Subcutaneous abdominal adipose tissue (tissue), 5 donors: ENCODE data around the gene HOXC12.

ENCODE experiments used
- H3K27ac ChIP-seq: one replicate; pipeline ENCODE4 v1.7.0; 2013; ENCODE audit warnings: low read depth, mild to moderate bottlenecking, inconsistent platforms, low read length, moderate library complexity
- H3K27me3 ChIP-seq, 5 donors: one replicate each; pipeline ENCODE4 v1.7.0; 2013; ENCODE audit warnings: low read length in 5 of 5, inconsistent platforms in 1 of 5; ENCODE audit not compliant: control insufficient read depth in 5 of 5, insufficient read depth in 4 of 5
- H3K36me3 ChIP-seq, 5 donors: one replicate each; pipeline ENCODE4 v1.7.0; 2013; ENCODE audit warnings: low read length in 5 of 5; ENCODE audit not compliant: control insufficient read depth in 5 of 5, insufficient read depth in 5 of 5
- H3K4me1 ChIP-seq, 5 donors: one replicate each; pipeline ENCODE4 v1.7.0; 2013; ENCODE audit warnings: low read length in 5 of 5, mild to moderate bottlenecking in 3 of 5, moderate library complexity in 1 of 5; ENCODE audit not compliant: control insufficient read depth in 5 of 5, insufficient read depth in 5 of 5
- H3K4me3 ChIP-seq, 5 donors: one replicate each; pipeline ENCODE4 v1.7.0; 2013; ENCODE audit warnings: low read length in 5 of 5, low read depth in 1 of 5
- H3K9ac ChIP-seq, 5 donors: one replicate each; pipeline ENCODE4 v1.7.0; 2013; ENCODE audit warnings: low read length in 5 of 5, mild to moderate bottlenecking in 4 of 5, moderate library complexity in 3 of 5
- H3K9me3 ChIP-seq, 5 donors: one replicate each; pipeline ENCODE4 v1.7.0; 2013; ENCODE audit warnings: low read length in 5 of 5; ENCODE audit not compliant: control insufficient read depth in 5 of 5
- donor health status: healthy.
- donor health status: healthy.
- donor health status: healthy.
- donor health status: healthy.
- donor health status: healthy.

The HOXC12 gene

DNA sequence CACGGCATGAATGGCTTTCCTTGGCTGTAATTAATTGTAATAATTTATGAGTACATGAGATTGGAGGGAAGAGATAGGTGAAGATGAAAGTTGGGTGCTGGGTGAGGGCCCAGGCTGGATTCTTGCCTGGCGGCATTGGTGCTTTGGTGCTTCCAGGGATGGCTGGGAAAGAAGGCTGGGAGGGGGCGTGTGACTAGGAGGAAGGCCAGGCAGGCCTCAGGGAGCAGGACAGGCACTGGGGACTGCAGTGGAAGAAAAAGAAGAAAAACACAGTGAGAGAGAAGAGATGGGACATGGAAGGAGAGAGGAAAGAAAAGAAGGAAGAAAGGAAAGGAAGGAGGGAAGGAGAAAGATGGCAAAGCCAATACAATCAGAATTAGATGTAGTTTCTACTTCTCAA lies 48.9 kb downstream of the HOXC12 start:
- Histone ChIP-seq H3K4me3 (peak overlapping the region in 1 of 5 donors; percentile 37), H3K9me3 (no peaks in the 10 kb centered on the region), H3K9ac (peak overlapping the region in 2 of 5 donors; percentile 72 to 86), H3K27me3 (peaks cover 4 to 51% (median 28%) of the 10 kb centered on the region in 5 donors), H3K27ac (peak overlapping the region; percentile 78), H3K4me1 (peaks cover 4 to 91% (median 81%) of the 10 kb centered on the region in 5 donors), H3K36me3 (no peaks in the 10 kb centered on the region)

DNA sequence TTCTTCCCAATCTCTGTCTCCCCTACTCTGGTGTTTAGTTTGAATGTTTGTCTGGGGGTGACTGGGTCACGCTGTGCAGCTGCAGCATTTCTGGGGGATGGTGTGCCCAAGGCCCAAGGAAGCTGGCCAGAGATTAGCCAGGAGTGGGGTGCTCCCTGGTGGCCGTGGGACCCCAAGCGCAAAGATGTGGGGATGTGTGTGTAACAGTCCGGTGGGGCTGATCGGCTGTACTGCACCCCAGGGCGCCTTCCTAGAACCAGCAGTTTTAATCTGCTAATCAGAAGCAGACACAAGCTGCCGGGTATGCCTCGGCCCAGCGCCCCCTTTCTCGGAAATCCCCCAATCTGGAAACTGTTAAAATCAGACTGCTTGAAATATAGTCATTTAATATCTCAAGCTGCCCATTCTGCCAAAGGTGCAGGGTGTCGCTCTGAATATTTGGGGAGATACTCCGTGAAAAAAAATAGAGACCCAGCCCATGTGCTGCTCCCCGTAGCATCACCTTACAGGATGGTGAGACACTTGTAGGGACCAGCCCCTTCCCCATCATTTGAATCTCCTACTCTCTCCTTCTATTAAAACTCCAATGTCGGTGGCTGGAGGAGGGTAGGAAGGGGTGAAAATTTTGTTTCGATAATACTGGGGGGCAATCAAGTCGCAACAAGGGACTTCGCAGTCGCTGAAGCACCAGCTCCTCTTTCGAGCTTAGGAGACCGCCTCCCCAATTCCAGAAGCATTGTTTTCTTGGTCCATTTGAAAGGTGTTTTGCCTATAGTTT lies 49.5 kb downstream of the HOXC12 start:
- peak overlapping the region; percentile 78 for H3K27ac ChIP-seq
- peak overlapping the region in 4 of 5 donors; percentile 33 to 92 (median 80) for H3K9ac ChIP-seq
- H3K4me3 ChIP-seq, result peak overlapping the region; percentile 29 to 62 (median 58)
- H3K9me3 ChIP-seq, result no peaks in the 10 kb centered on the region
- H3K36me3 ChIP-seq, result no peaks in the 10 kb centered on the region
- H3K4me1 ChIP-seq, result peaks cover 4 to 86% (median 77%) of the 10 kb centered on the region in 5 donors
- peaks cover 4 to 51% (median 28%) of the 10 kb centered on the region in 5 donors for H3K27me3 ChIP-seq

DNA sequence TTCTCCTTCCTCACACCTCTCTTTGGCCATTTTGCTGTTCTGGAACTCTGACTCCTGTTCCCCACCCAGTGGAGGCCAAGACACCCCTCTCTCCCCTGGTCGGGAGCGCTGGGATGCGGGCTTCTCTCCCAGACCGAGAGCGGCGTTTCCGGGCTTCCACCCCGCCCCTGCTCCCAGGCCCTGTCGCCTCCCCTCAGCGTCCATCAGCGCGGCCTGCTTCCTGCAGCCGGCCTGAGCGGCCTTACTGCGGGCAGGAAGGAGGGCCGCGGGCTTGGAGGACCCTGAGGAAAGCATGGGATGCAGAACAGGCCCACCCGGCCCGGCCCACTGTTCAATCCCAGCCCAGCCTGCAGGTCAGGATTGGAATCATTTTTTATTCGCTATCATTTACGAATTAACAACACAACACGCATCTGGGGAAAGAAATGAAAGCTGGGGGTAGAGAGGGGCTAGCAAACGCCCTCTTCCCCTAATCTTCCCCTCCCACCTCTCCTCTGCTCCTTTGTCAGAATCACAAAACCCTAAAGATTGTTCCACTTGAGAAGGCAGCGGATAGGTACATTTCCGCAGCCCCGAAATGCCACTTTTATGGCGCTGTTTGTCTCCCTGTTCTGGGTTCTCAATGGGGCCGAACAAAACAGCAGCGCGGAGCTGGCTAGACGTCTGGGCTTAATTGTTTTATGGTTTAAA lies 50.3 kb downstream of the HOXC12 start:
- H3K4me1 ChIP-seq, result peaks cover 4 to 93% (median 77%) of the 10 kb centered on the region in 5 donors
- H3K36me3 ChIP-seq, result no peaks in the 10 kb centered on the region
- H3K27me3 ChIP-seq, result peaks cover 4 to 49% (median 26%) of the 10 kb centered on the region in 5 donors
- peak overlapping the region; percentile 51 to 62 (median 58) for H3K4me3 ChIP-seq
- peak overlapping the region; percentile 78 for H3K27ac ChIP-seq
- H3K9ac ChIP-seq, result peak overlapping the region; percentile 44 to 92 (median 73)
- H3K9me3 ChIP-seq, result no peaks in the 10 kb centered on the region

DNA sequence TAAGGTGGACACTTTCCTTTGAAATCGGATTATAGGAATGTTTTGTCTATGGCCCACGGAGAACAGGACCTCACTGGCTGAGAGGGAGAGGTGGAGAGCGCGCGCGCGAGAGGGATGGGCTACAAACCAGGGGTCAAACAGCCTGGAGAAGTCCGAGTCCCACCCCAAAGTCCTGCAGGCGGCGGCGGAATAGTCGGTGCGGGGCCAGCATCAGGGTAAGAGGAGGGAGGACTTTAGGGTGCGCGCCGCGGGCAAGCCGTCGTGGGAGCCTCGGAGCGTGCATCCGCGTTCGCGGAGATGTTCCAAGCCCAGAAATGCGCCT lies 50.8 kb downstream of the HOXC12 start:
- Histone ChIP-seq H3K27me3 (peaks cover 4 to 44% (median 22%) of the 10 kb centered on the region in 5 donors), H3K9me3 (no peaks in the 10 kb centered on the region), H3K36me3 (no peaks in the 10 kb centered on the region), H3K4me1 (peaks cover 4 to 93% (median 83%) of the 10 kb centered on the region in 5 donors), H3K27ac (peak overlapping the region; percentile 78), H3K4me3 (peak overlapping the region; percentile 51 to 62 (median 58)), H3K9ac (peak overlapping the region; percentile 44 to 92 (median 79))

DNA sequence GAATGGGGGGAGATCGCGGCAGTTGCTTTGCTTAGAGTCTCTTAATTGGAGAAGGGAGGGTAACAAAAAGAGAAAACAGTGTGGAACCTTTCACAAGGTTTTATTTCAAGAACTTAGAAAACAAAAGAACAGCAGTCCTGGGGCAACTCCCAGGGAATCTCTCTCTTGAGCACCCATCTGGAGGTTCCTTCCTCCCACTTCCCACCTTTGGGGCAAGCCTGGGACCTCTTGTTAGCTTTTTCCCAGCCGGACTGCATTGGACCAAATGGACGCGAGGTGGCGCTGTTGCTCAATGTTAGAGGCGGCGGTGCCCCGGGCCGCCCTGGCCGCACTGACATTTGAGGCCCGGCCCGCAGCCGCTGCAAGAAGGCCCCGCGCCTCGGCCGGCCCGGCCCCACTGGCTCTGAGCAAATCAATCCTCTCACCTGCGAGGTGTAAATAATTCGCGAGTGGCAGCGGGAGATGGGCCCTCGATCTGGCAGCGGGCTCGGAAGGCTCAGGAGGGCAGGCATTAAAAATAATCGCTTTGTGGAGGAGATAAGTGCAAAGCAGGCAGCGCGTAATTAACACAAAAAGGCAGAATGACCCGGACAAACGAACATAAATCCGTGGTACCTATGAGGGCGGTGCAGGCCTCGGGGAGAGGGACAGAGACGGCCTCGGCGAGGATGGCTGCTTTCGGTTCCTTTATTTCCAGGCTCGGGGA lies 51.3 kb downstream of the HOXC12 start:
- Histone ChIP-seq H3K36me3 (no peaks in the 10 kb centered on the region), H3K27me3 (peaks cover 4 to 44% (median 17%) of the 10 kb centered on the region in 5 donors), H3K4me3 (peak overlapping the region; percentile 51 to 72 (median 62))

DNA sequence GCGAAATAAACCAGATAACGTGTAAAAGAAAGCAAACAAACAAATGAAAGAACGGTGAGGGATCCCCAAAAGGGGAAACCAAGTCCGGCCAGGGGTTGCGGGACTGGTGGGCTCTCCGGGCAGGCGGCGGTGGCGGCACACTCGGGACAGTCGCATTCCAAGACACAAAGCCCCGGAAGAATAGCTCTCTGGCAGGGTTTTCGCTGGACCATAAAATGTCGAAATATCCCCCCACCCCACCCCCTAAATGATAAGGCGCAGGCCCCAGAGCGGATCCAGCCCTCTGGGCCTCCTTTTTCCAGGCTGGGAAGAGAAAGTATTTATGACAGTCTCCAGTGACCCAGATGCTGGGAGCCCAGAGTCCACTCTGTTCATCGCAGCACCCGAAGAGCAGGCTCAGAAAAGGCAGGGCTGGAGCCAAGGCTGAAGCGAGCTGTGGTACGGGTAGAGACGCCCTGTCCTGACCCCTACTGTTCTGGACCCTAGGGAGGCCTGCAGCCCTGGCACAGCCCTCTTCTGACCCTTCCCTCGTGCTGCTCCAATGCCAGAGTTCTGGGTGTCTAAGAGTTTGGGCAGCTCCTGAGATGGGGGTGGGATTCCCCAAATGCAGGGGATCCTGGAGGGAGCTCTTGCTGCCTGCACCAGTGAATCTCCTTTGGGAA lies 52.0 kb downstream of the HOXC12 start:
- Histone ChIP-seq H3K27ac (peak overlapping the region; percentile 82), H3K9ac (peak overlapping the region; percentile 35 to 92 (median 75)), H3K36me3 (no peaks in the 10 kb centered on the region), H3K27me3 (peaks cover 4 to 44% (median 15%) of the 10 kb centered on the region in 5 donors), H3K4me1 (peaks cover 3 to 92% (median 83%) of the 10 kb centered on the region in 5 donors), H3K9me3 (no peaks in the 10 kb centered on the region), H3K4me3 (peak overlapping the region; percentile 51 to 72 (median 62))

More for the DNA sequence above, 51.3 kb downstream of the HOXC12 start:
- Histone ChIP-seq H3K4me1 (peaks cover 5 to 92% (median 83%) of the 10 kb centered on the region in 5 donors), H3K27ac (peak overlapping the region; percentile 82), H3K9me3 (no peaks in the 10 kb centered on the region), H3K9ac (peak overlapping the region; percentile 35 to 92 (median 79))

DNA sequence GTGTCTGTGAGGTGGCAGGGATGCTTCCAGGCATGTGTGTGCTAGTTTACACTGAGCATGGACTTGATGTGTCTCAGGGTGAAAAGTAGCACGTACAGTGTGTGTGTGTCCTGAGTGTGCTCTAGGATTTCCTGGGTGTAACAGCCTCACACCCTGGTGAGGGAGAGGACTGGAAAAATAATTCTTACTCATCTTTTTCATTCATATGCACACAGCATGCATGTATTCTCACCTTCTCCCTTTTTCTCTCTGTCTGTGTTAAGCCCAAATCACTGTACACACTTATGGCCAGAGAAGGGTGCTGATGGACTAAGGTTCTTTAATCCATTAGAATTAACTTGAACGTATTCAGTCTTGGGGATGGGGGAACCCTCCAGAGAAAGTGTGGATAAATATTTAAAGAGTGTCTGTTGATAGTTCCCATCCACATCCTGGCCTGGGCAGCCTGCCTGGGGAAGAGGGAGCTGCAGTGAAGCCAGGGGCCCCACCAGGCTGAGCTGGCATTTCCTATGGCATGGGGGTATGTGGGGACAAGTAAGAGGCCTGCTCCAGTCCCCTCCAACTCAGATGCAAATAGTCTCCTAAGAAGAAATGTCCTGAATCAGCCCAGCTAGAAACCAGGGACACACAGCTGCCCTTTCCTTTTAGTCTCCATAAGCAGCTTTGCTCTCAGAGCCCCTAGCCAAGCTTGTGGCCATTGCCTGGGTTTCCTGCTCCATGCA lies 53.0 kb downstream of the HOXC12 start:
- H3K4me1 ChIP-seq, result peaks cover 3 to 83% (median 78%) of the 10 kb centered on the region in 5 donors
- H3K27me3 ChIP-seq, result peaks cover 4 to 42% (median 15%) of the 10 kb centered on the region in 5 donors
- H3K9me3 ChIP-seq, result no peaks in the 10 kb centered on the region
- no peak overlapping the region for H3K4me3 ChIP-seq
- peak overlapping the region in 1 of 5 donors; percentile 1 for H3K9ac ChIP-seq
- peak overlapping the region; percentile 57 for H3K27ac ChIP-seq
- no peaks in the 10 kb centered on the region for H3K36me3 ChIP-seq

DNA sequence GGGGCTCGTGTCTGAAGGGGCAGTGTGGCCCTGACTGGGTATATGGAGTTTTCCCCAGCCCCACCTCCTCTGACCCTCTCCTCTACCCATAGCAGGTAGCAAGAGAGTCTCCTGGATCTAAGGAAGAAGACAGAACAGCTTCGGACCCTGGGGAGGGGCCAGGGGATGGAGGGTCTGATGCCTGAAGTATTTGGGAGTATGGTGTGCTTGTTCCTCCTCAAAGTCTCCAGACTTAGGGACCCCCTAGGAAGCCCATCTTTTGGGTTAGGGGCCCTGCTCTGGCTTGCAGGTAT lies 53.5 kb downstream of the HOXC12 start:
- no peak overlapping the region for H3K9ac ChIP-seq
- no peaks in the 10 kb centered on the region for H3K9me3 ChIP-seq
- H3K27me3 ChIP-seq, result peaks cover 4 to 46% (median 12%) of the 10 kb centered on the region in 5 donors
- no peak overlapping the region for H3K4me3 ChIP-seq
- H3K4me1 ChIP-seq, result peaks cover 3 to 83% (median 78%) of the 10 kb centered on the region in 5 donors
- peak overlapping the region; percentile 57 for H3K27ac ChIP-seq
- no peaks in the 10 kb centered on the region for H3K36me3 ChIP-seq
